GM19193 (cell line): ENCODE data around the gene AAR2.

ENCODE experiments used
- POLR2A ChIP-seq: IDR thresholded peaks from 4 replicates; pipeline ENCODE4 v1.6.1; 2011; ENCODE audit not compliant: insufficient read depth, insufficient read length; ENCODE audit errors: extremely low read depth

AAR2 gene

DNA sequence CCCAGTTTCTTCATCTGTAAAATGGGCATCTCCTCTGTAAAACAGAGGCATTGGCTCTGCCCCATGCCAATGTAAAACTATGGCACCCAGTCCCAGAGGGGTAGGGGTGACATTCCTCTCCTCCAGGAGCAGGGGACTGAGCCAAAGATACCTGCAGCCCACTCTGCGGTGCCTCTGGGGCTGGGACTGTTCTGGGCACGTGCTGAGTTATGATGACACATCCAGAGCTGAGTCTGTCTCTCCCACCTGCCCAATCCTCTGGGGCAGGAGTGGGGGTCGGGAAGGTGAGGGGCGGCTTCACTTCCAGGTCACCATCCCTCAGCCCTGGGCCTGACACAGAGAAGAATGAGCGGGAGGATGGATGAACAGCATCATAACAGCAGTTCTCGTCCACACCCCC, 29.9 kb downstream of the AAR2 start:
- no peak for TF ChIP-seq POLR2A

GRCh38 chr20:36267605-36268381, 31.5 kb downstream of the AAR2 start:
- no peak for TF ChIP-seq POLR2A

- no peak for TF ChIP-seq POLR2A
Measured at GRCh38 chr20:36268440-36269342, 32.4 kb downstream of the AAR2 start.

GRCh38 chr20:36269507-36269906, 33.2 kb downstream of the AAR2 start:
- TF ChIP-seq POLR2A: no peak

GRCh38 chr20:36270744-36271638, 34.7 kb downstream of the AAR2 start:
- no peak for TF ChIP-seq POLR2A

- TF ChIP-seq POLR2A: no peak
Measured at GRCh38 chr20:36271639-36272546, 35.6 kb downstream of the AAR2 start.

DNA sequence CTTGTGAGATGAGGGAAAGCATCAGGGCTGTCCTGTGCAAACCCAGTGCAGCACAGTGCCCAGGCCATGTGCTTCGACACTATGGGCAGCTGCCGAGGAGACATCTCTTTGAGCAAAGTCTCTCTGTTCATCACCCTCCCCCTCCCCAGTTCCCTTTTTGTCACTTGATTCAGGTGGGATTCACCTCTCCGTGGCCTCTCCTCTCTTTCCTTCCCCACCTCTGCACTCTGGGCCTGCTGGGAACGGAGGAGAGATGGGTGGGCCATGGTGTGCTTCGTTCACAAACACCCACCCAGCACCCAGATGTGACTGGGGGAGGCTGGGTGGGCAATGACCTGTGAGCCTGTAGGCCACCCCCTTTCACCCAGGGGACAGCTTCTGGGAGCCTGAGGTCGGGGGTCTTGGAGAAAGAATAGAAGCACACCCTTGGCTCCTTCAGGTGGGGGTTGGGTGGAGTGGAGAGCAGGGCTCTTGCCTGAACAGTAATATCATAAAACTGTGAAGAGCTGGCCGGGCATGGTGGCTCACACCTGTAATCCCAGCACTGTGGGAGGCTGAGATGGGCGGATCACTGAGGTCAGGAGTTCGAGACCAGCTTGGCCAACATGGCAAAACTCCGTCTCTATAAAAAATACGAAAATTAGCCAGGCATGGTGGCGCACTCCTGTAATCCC, 36.4 kb downstream of the AAR2 start:
- no peak for TF ChIP-seq POLR2A

DNA sequence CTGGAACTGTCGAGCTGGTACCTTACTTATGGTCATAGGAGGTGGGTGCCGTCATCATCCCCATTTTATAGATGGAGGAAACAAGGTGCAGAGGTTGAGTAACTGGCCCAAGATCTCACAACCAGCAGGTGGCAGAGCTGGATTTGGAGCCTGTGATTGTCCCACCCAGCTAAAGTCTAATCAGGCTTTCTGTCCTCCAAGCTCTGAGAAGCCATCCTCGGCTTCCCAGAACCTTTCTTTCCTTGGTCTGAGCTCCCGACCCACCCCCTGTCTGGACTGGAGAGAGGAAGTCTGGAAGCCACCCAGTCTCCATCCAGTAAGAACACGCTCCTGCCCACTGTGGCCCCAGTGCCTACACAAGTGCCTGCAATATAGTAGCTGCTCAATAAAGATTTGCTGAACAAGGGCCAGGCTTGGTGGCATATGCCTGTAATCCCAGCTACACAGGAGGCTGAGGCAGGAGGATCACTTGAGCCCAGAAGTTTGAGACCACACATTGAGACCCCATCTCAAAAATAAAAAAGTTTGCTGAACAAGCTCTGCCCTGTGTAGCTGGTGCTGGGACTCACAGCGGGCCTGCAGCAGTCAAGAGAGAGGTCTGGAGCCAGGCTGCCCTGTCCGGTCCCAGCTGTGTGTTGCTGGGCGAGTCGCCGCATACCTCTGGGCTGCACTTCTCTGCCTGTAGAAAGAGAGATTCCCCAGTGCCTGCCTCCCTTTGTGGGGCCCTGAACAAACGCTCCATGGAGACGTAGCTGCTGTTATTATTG, 37.3 kb downstream of the AAR2 start:
- no peak for TF ChIP-seq POLR2A

DNA sequence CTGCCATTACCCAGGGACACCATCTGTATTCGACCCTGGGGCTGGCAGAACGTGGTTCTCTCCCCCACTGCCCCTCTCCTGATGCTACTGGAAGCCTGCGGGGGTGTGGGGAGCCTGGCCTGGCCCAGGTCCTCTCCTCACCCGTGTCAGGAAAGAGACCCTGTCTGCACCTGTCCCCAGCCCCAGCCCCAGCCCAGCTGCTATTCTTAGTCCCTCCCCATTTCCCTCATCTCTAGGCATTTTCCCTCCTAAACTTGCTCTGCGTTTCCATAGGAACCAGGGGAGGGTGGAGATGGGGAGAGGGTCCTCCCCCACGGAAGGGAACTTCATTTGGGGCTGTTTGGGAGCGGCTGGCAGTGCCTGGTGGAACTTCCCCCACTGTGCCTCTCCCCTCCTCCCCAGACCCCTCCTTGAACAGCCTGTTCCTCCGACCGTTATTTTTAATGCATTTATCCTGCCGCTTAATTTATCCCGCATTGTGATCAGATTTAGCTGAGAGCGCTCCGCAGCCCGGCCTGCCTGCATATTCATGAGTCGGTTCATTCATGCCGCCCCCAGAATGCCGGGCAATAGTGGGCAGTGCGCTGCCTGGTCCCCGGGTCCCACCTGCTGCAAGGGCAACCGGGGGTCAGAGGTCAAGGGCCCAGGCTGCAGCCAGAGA, 38.0 kb downstream of the AAR2 start:
- TF ChIP-seq POLR2A: no peak

GRCh38 chr20:36275011-36275410, 38.7 kb downstream of the AAR2 start:
- TF ChIP-seq POLR2A: no peak

DNA sequence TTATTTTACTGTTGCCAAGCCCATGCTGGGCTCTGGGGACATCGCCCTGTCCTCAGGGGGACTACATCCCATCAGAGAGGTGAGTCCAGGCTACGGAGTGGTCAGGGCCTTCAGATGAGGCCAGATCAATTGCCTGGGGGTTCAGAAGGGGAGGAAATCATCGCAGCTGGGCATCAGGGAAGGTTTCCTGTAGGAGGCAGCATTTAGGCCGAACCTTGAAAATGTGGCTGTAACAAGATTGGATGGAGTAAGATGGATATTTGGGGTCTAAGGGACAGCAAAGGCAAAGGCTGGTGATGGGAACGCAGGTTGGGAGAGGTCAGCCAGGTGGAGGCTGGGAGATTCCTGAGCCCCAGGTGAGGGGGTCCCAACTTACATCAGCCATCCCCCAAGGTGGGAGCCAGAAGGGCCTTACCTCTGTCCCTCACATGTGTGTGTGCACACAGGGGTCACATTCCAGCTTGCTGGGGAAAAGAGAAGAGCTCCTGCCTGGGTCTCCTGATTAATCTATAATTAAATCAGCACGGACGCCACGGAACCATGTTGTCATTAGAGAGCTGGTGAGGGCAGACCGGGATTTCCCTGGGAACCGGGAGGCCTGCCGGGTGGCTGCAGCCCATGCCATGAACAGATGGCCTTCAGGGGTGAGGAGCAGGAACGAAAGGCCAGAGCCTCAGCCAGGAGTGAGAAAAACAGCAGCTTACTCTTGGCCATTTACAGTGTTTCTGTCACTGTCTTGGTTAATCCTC, 39.3 kb downstream of the AAR2 start:
- TF ChIP-seq POLR2A: no peak
